ENCODE data around the gene MTSS2. TPM values are rescaled to one million over a fixed set of nuclear protein-coding genes. Genes with fewer than 3 reads are reported as not detected.

The MTSS2 gene
- total RNA-seq, 1 donor from 2014 or later = 82.6 TPM

DNA sequence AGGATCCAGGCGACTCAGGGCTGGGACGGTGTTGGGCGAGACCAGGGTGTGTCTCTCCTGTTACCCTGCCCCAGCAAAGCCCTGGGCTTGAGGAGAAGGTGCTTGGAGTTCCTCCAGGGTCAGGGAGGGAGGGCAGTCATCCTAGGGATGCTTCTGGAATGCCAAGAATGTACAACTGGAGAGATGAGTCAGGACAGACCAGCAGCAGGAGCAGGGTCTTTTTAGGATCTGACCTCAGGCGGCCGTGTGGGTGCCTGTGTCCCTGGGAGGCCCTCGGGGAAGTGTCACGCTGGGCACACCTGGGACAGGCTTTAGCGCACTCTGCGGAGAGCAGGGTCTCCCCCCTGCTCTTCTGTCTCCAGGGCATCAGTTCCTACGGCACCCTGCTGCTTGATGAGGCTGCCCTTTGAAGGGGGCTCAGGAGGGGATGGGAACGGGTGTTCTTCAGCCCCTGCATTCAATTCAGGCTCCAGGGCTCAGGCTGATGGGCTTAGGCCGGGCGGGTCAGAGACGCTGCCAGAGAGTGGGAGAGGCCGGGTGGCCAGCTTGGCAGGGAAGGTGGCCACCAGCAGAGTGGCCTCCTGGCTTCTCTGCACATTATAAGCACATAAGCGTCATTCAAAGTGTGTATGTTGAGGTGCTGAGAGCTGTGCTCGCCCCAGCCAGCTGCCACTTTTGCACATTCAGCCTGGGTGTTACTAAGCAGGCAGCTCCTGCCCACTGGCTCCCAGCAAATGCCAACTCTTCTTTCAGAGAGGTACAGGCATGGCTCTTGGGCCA is 8.4 kb upstream of the MTSS2 start:
- H3K4me3 Mint-ChIP-seq (ENCODE audit: unreplicated experiment) = no peak overlapping the region
- peaks cover 18% of the 10 kb centered on the region for H3K27me3 Mint-ChIP-seq (ENCODE audit: unreplicated experiment)
- H3K36me3 Mint-ChIP-seq (ENCODE audit: low read depth, unreplicated experiment) = peaks cover 6% of the 10 kb centered on the region
- no peak overlapping the region for H3K27ac Mint-ChIP-seq (ENCODE audit: unreplicated experiment)
- peaks cover 31% of the 10 kb centered on the region for H3K4me1 Mint-ChIP-seq (ENCODE audit: unreplicated experiment)
- TF ChIP-seq, protein P1, sequence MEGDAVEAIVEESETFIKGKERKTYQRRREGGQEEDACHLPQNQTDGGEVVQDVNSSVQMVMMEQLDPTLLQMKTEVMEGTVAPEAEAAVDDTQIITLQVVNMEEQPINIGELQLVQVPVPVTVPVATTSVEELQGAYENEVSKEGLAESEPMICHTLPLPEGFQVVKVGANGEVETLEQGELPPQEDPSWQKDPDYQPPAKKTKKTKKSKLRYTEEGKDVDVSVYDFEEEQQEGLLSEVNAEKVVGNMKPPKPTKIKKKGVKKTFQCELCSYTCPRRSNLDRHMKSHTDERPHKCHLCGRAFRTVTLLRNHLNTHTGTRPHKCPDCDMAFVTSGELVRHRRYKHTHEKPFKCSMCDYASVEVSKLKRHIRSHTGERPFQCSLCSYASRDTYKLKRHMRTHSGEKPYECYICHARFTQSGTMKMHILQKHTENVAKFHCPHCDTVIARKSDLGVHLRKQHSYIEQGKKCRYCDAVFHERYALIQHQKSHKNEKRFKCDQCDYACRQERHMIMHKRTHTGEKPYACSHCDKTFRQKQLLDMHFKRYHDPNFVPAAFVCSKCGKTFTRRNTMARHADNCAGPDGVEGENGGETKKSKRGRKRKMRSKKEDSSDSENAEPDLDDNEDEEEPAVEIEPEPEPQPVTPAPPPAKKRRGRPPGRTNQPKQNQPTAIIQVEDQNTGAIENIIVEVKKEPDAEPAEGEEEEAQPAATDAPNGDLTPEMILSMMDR (IDR thresholded peaks at IDR 0.05; ENCODE audit: unreplicated experiment) = no peak
- H3K9me3 Mint-ChIP-seq (ENCODE audit: unreplicated experiment) = no peaks in the 10 kb centered on the region
- no peak for DNase-seq (ENCODE audit: low spot score)

DNA sequence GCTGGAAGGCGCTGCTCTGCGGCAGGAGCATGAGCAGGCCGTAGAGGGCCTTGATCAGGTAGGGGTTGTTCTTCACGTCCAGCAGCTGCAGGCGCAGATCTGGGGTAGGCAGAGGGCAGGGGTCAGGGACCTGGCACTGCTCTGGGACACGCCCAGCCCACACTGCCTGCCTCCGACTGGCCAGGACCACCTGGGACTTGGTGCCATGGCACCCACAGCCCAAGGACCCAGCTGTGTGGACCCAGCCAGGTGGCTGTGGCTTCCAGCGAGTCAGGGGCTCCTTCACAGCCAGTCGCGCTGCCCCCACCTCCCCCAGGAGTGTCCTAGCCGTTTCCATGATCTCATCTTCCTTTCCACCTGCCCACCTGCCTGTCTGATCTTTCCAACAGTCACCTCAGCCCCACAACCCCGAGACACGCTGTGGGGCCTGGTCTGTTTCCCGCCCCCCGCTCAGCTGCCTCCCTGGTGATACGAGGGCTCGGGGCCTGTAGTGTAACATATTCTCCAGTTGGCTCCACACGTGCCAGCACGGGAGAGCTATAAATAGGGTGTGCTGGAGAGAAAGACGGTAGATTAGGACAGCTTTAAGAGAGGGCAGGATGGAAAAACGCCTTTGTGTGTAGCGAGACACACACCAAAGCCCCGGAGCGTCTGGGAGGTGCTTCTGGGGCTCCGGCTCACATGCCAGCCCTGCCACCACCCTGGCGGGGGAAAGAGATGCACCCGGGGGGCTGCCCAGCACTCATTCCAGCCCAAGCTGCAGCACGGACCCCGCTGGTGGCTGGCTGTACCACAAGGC is 7.2 kb upstream of the MTSS2 start:
- Mint-ChIP-seq H3K4me1 (ENCODE audit: unreplicated experiment) (peaks cover 35% of the 10 kb centered on the region), H3K4me3 (ENCODE audit: unreplicated experiment) (no peak overlapping the region)

DNA sequence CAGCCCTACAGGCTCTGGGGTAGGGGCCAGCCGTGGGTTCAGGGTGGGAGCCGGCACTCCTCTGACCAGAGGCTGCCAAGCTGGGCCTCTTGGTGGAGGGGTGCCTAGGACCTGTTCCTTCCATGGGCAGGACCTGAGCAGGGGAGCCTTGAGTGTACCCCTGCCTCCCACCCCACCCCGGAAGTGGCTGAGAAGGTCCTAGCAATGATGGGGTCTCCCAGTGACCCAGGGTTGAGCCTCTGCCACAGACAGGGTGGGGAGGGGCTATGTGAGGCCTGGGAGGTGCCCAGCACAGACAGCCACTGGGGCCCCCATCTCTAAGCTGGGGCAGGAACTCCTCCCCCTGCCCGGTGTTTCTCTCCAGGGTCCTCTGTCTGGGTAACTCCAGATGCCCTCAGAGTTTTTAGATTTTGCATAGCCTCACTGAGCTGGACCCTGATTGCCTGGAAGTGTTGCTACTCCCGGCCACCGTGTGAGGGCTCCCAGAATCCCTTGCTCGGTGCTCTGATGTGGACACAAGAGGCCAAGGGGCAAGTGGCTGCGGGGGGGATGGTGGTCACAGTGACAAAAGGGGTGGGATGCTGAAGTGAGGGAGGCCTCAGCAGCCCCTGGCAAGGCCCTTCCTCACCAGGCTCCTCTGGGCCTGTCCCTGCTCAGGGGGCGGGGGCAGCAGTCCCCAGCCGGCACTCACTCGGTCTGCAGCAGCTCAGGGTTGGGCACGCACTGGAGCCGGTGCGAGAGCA is 6.4 kb upstream of the MTSS2 start:
- Mint-ChIP-seq H3K36me3 (ENCODE audit: low read depth, unreplicated experiment) (peaks cover 3% of the 10 kb centered on the region), H3K4me3 (ENCODE audit: unreplicated experiment) (no peak overlapping the region), H3K4me1 (ENCODE audit: unreplicated experiment) (peaks cover 36% of the 10 kb centered on the region), H3K27me3 (ENCODE audit: unreplicated experiment) (peaks cover 19% of the 10 kb centered on the region), H3K9me3 (ENCODE audit: unreplicated experiment) (no peaks in the 10 kb centered on the region), H3K27ac (ENCODE audit: unreplicated experiment) (no peak overlapping the region)
- TF ChIP-seq, protein P1 (IDR thresholded peaks at IDR 0.05; ENCODE audit: unreplicated experiment) = no peak
- DNase-seq (ENCODE audit: low spot score) = no peak

More for the DNA sequence above, 7.2 kb upstream of the MTSS2 start:
- TF ChIP-seq, protein P1 (IDR thresholded peaks at IDR 0.05; ENCODE audit: unreplicated experiment) = no peak
- H3K36me3 Mint-ChIP-seq (ENCODE audit: low read depth, unreplicated experiment) = peaks cover 3% of the 10 kb centered on the region
- H3K9me3 Mint-ChIP-seq (ENCODE audit: unreplicated experiment) = no peaks in the 10 kb centered on the region
- H3K27me3 Mint-ChIP-seq (ENCODE audit: unreplicated experiment) = peaks cover 17% of the 10 kb centered on the region
- peak overlapping the region; percentile 61 for H3K27ac Mint-ChIP-seq (ENCODE audit: unreplicated experiment)
- no peak for DNase-seq (ENCODE audit: low spot score)

DNA sequence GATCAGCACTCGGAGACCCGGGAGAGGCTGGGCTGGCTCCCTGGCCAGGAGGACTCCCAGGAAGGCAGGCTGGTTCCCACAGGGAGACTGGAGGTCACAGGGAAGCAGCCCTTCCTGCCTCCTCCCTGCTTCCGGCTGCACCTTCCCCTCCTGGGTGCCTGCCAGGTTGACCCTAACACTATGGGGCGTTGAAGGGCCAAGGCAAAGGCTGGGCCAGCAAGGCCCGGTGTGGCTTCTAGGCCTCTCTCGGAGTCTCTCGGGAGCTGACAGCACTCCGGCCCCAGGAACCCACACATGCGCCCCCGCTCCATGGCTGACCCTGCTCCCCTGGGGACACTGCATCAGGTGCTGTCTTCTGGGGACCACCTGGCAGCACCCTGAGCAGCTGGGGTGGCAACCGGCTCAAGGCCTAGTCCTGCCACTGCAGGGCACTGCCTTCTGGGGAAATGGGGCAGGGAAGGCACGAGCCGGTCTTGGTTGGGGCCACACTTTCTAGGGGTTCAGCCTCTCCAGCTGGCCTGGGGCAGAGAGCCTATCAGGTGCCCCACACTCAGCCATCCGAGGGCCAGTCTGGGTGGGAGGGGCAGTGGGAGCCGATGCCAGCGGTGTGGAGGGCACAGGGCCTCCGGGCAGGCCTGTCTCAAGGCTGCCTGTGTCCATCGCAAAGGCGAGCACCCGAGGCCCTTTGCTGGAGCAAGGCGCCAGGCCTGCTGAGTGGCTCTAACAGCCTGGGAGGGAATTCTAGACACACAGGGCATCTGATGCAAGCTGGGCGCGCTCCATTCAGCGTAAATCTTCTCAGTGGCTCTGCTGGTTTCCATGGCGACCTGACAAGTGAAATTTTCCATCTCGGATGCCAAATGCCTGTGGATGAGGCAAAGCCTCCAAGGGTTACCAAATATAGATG is 5.6 kb upstream of the MTSS2 start:
- H3K9me3 Mint-ChIP-seq (ENCODE audit: unreplicated experiment) = no peaks in the 10 kb centered on the region
- peaks cover 26% of the 10 kb centered on the region for H3K27me3 Mint-ChIP-seq (ENCODE audit: unreplicated experiment)
- peaks cover 3% of the 10 kb centered on the region for H3K36me3 Mint-ChIP-seq (ENCODE audit: low read depth, unreplicated experiment)
- H3K4me3 Mint-ChIP-seq (ENCODE audit: unreplicated experiment) = no peak overlapping the region
- no peak for DNase-seq (ENCODE audit: low spot score)
- TF ChIP-seq, protein P1 (IDR thresholded peaks at IDR 0.05; ENCODE audit: unreplicated experiment) = no peak
- H3K4me1 Mint-ChIP-seq (ENCODE audit: unreplicated experiment) = peaks cover 41% of the 10 kb centered on the region
- H3K27ac Mint-ChIP-seq (ENCODE audit: unreplicated experiment) = no peak overlapping the region
